GM19328 (cell line): ENCODE measurements around the gene PTPN20.
"Not testable (repeated sequence)": the region's sequence is repeated elsewhere in the genome, so short reads cannot be mapped to it uniquely, and the experiment has no call there.

Source experiments
- ATAC-seq: cut with Tn5 transposase; IDR thresholded peaks from one replicate; pipeline ENCODE4 v1.9.1; 2021; ENCODE audit warnings: mild to moderate bottlenecking, moderate library complexity; ENCODE audit not compliant: unreplicated experiment

The PTPN20 gene

GRCh38 chr10:46952540-46952939 lies 41.3 kb downstream of the PTPN20 start:
- not testable (repeated sequence) for ATAC-seq

- not testable (repeated sequence) for ATAC-seq
Measured at GRCh38 chr10:46960742-46961141, 49.5 kb downstream of the PTPN20 start.

- ATAC-seq = not testable (repeated sequence)
Measured at GRCh38 chr10:46963356-46963755, 52.1 kb downstream of the PTPN20 start.

GRCh38 chr10:46967013-46967412 lies 55.8 kb downstream of the PTPN20 start:
- not testable (repeated sequence) for ATAC-seq

GRCh38 chr10:46980223-46980622 lies 69.0 kb downstream of the PTPN20 start:
- not testable (repeated sequence) for ATAC-seq

- ATAC-seq = not testable (repeated sequence)
Measured at GRCh38 chr10:46987233-46987924, 76.2 kb downstream of the PTPN20 start.

- ATAC-seq = no peak
Measured at GRCh38 chr10:46992803-46993561, 81.8 kb downstream of the PTPN20 start.

- no peak for ATAC-seq
Measured at GRCh38 chr10:46995234-46995633, 84.0 kb downstream of the PTPN20 start.

- no peak for ATAC-seq
Measured at GRCh38 chr10:46998192-46998591, 87.0 kb downstream of the PTPN20 start.

GRCh38 chr10:46998595-46998994 lies 87.4 kb downstream of the PTPN20 start:
- no peak for ATAC-seq

- ATAC-seq = no peak
Measured at GRCh38 chr10:46999217-46999616, 88.0 kb downstream of the PTPN20 start.

GRCh38 chr10:47008769-47009168 lies 97.5 kb downstream of the PTPN20 start:
- no peak for ATAC-seq

GRCh38 chr10:47009215-47009838 lies 98.1 kb downstream of the PTPN20 start:
- no peak for ATAC-seq

GRCh38 chr10:47010036-47010435 lies 98.8 kb downstream of the PTPN20 start:
- no peak for ATAC-seq

- ATAC-seq = no peak
Measured at GRCh38 chr10:47012214-47012613, 101.0 kb downstream of the PTPN20 start.

- ATAC-seq = no peak
Measured at GRCh38 chr10:47013507-47014154, 102.4 kb downstream of the PTPN20 start.

GRCh38 chr10:47015404-47015803 lies 104.2 kb downstream of the PTPN20 start:
- ATAC-seq = no peak

GRCh38 chr10:47016564-47016963 lies 105.3 kb downstream of the PTPN20 start:
- ATAC-seq = no peak

GRCh38 chr10:47018026-47018735 lies 107.0 kb downstream of the PTPN20 start:
- no peak for ATAC-seq
